ENCODE data around the gene PROK2.

- TF ChIP-seq CTCF (conservative IDR thresholded peaks at IDR 0.05; ENCODE audit: low read length): no peak
- TF ChIP-seq EZH2phosphoT487 (IDR thresholded peaks at IDR 0.05; ENCODE audit: borderline replicate concordance): no peak
Measured at GRCh38 chr3:71786217-71786549, 1.2 kb upstream of the PROK2 start.
